HG03520 (cell line): ENCODE data around the gene WDPCP.
"Not testable (repeated sequence)": the region's sequence is repeated elsewhere in the genome, so short reads cannot be mapped to it uniquely, and the experiment has no call there.

ENCODE experiments used
- ATAC-seq: cut with Tn5 transposase; IDR thresholded peaks from one replicate; pipeline ENCODE4 v1.9.1; 2021; ENCODE audit warnings: mild to moderate bottlenecking, moderate library complexity; ENCODE audit not compliant: unreplicated experiment

The WDPCP gene

DNA sequence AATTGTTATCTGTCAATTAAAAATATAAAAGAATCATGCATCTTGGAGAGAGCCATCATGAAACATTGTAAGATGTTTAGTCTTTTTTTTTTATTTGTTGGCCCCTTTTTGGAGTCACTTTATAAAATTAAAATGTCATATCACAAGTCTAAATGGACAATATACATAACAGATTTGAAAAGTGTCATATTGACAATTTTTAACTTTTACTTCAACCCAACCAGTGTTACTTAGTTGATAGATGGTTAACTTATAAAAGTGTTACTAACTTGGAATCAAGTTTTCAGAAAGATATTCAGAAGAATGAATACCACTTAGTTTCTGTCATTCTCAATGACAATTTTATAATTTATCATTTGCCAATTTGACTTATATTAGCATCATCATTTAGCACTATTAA, 319.3 kb downstream of the WDPCP start:
- ATAC-seq: no peak

- ATAC-seq: no peak
Observed at GRCh38 chr2:63261137-63261621, 327.1 kb downstream of the WDPCP start.

GRCh38 chr2:63257473-63257872, 330.8 kb downstream of the WDPCP start:
- ATAC-seq: no peak

DNA sequence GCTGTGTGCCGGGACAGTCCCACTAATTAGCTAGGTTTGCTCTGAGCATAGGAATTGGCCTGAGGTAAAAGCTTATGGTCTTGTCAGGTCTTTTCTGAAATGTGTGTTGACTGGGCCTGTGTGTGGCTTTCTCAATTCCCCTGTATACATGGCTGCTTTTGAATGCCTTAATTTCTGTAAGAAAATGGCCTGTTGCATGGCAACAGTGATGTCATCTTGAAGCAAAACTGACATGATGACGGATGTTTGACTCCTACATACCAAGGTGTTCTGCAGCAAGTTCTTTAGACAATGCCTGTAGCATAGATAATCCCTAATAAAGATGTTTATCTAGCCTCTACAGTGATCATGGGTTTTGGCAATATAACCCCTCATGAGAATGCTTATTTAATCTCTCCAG, 339.1 kb downstream of the WDPCP start:
- no peak for ATAC-seq

GRCh38 chr2:63242747-63243146, 345.5 kb downstream of the WDPCP start:
- no peak for ATAC-seq

DNA sequence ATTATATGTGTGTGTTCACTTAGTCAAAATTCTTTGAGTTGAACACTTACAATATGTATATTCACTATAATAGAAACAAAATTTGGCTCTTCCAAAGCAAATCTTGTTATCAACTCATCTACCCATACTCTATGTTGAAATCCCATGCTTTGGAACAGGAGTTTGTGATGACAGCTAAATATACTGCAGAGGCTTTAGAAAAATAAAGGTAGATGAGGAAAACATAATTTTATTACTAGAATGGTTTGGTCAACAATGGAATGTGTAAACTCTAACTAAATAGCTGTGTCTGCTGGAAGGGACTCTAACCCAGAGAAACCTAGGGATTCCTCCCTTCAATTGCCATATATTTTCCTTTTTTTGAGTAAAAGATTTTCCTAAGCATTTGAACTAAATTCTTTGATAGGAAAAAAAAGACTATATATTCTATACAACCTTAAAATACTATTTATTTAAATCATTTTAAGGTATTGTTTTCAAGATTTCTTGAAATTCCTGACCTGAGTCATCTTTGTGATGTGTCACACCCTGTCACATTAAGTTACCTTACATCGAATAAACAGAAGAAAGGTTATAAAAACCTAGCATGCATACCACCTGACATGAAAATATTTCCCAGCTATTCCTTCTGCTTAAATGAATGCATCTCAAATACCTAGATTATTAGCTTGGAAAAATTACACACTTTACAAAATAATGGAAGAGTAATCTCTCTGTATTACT, 362.2 kb downstream of the WDPCP start:
- no peak for ATAC-seq

DNA sequence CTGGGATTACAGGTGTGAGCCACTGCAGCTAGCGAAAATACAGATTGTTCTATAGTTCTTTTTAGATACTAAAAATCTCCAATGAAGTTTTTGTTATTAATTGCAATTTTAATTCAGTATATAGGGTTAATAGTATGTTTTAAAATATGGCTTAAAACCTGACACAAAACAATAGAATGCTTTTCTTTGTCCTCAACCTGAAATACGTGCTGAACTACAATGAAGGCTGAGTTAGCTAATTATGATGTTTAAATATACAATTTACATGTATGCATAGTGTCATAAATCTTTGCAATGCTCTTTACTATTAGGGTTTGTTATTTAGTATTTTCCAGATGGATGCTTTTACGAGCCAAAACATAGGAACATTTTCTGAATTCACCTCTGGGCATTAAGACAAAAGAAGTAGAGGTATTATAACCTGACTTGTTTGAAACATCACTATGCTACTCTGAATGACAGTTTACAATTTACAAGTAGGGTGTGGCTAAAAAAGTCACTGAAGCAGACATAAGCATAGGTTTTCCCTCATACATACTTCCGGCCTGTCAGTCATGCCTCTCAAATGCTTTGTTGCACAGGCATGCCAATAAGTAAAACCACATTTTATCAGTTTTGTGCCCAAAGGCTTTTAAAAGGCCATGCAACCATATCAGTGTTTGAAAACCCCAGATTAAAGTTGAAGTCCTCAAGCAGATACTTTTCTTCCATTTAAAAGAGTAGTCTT, 369.3 kb downstream of the WDPCP start:
- ATAC-seq: no peak

- ATAC-seq: no peak
Observed at GRCh38 chr2:63195310-63195709, 393.0 kb downstream of the WDPCP start.

DNA sequence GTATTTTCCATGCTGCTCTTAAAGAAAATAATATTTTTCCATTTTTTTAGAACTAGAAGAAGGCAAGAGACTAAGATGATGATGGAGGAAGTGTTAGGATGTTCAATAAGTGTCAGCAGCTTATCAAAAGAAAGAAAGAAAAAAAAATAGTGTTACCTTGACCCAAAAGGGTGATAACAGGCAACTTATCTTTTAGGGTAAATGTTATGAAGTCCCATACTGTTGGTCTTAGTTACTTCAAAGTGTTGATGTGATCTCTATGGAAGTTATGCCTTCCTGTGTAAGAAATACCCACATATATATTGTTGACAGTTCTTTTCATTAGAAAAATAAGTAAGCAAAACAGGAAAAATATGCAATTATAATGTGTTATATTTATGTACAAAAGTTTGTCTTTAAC, 394.1 kb downstream of the WDPCP start:
- ATAC-seq: no peak

GRCh38 chr2:63192889-63193774, 395.1 kb downstream of the WDPCP start:
- ATAC-seq: no peak

DNA sequence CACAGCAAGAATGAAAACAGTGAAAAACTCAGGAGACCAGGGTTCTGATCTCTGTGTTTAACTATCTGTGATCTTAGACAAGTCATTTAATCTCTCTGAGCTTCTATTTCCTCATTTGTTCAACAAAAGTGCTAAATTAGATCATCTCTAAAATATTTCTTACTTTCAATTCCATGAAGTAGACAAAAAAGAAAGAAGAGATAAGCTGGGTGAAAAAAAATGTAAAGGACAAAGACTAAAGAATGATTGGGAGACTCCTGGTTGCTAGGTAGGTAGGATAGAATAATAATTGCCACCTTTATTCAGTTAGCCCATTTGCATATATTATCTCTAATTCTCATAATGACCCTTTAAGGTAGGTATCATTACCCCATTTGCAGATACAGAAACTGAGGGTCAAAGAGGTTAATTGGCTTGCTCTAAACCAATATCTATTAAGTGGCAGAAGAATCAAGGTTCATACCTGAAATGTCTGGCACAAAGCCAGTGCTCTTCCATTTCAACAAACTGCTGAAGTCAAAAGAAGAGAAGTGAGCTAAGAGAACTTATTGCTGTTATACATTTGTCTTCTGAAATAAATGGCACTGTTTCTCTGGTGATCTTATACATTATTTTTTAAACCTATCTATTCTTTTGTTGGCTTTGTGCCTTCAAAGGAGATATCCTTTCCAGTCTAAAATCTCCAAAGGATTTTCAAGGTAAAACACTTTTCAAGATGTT, 395.9 kb downstream of the WDPCP start:
- no peak for ATAC-seq

DNA sequence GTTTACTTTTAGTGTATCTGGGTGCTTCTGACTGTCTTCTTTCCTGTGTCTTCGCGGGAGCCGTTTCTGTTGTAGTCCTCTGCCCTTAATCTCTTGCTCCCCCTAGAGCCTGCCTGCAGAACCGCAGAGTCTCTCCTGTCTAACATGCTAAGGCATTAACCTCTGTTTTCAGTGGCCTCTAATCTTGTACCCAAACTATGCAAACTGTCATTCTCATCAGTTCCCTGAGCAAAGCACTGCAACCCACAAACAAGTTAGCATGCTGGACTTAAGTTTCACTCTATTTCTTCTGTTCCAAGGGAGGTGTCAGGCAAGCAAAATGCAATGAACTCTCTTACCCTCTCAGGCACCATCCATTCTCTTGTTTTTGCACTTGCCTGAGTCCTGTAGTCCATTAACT, 399.3 kb downstream of the WDPCP start:
- ATAC-seq: peak; percentile 83

- no peak for ATAC-seq
Observed at GRCh38 chr2:63186331-63186730, 401.9 kb downstream of the WDPCP start.

- no peak for ATAC-seq
Observed at GRCh38 chr2:63163161-63163820, 425.0 kb downstream of the WDPCP start.

DNA sequence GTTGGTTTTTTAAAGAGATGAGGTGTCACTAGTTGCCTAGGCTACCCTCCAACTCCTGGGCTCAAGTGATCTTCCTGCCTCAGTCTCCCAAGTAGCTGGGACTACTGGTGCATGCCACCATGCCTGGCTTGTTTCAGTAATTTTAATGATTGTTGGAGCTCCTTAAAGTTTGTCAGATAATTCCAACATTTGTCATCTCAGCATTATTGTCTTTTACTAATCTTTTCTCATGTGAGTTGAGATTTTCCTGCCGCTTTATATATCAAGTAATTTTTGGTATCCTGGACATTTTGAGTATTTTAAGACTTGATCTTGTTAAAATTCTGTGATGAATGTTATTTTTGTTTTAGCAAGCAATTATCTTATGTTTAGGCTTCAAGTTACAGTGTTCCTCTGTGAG, 429.0 kb downstream of the WDPCP start:
- ATAC-seq: no peak

DNA sequence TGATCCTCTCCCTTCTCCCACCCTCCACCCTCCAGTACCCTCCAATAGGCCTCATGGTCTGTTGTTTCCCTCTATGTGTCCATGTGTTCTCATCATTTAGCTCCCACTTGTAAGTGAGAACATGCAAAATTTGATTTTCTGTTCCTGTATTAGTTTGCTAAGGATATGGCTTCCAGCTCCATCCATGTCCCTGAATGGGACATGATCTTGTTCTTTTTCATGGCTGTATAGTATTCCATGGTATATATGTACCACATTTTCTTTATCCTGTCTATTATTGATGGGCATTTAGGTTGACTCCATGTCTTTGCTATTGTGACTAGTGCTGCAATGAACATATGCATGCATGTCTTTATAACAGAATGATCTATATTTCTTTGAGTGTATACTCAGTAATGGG, 451.6 kb downstream of the WDPCP start:
- ATAC-seq: not testable (repeated sequence)

- no peak for ATAC-seq
Observed at GRCh38 chr2:63132020-63132419, 456.3 kb downstream of the WDPCP start.

- ATAC-seq: no peak
Observed at GRCh38 chr2:63131196-63131595, 457.1 kb downstream of the WDPCP start.

DNA sequence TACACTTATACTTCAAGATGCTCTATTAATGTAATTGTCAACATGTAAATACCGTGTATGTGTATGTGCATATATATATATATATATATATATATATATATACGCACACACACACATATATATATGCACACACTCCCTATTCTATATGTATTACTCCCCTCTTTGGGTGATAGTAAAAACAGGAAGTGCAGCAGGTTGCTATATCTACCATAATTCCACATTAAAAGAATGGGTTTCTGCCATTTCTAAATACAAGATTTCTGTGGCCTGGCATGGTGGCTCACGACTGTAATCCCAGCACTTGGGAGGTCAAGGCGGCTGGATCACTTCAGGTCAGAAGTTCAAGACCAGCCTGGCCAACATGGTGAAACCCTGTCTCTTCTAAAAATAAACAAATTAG, 460.7 kb downstream of the WDPCP start:
- ATAC-seq: no peak

GRCh38 chr2:63124850-63125249, 463.4 kb downstream of the WDPCP start:
- ATAC-seq: peak; percentile 77
